Ascending aorta (tissue), 2 donors: ENCODE data around the gene CFAP43. TPM values are rescaled to one million over a fixed set of nuclear protein-coding genes. Genes with fewer than 3 reads are reported as not detected.

Experiments
- DNase-seq, 2 donors: peaks; one replicate each; pipeline ENCODE4 v3.0.0-alpha.2; 2019; ENCODE audit warnings: low spot score in 2 of 2
- H3K27ac ChIP-seq, 2 donors: fragments of 200-600 bp; sonication (generic); one replicate each; pipeline ENCODE4 v1.5.1; 2016 to 2017; ENCODE audit warnings: mild to moderate bottlenecking in 1 of 2
- H3K27me3 ChIP-seq: fragments of 200-600 bp; sonication (generic); one replicate; pipeline ENCODE4 v1.5.1; 2017
- H3K36me3 ChIP-seq, 2 donors: fragments of 200-600 bp; sonication (generic); one replicate each; pipeline ENCODE4 v1.5.1; 2016
- H3K4me1 ChIP-seq, 2 donors: fragments of 200-600 bp; sonication (generic); one replicate each; pipeline ENCODE4 v1.5.1; 2016 to 2017; ENCODE audit warnings: mild to moderate bottlenecking in 1 of 2
- H3K4me3 ChIP-seq, 2 donors: fragments of 200-600 bp; sonication (generic); one replicate each; pipeline ENCODE4 v1.5.1; 2016 to 2017; ENCODE audit warnings: mild to moderate bottlenecking in 1 of 2
- H3K9me3 ChIP-seq, 2 donors: fragments of 200-600 bp; sonication (generic); one replicate each; pipeline ENCODE4 v1.5.1; 2016
- intact Hi-C: fragments of 100-400 bp; cut with DNase I; formaldehyde crosslinking; loops from one replicate; pipeline ENCODE4 v1.15.1; 2023
- total RNA-seq: library from RNA; depleted of rRNA; stranded (reverse); fragments of >200 nt; gene quantifications from one replicate; pipeline ENCODE4 v1.1.0, GENCODE V29; 2016
- TF ChIP-seq, protein P1 (sequence below), 3 experiments: fragments of 200-600 bp in 2 of 3; fragments of 450-650 bp in 1 of 3; sonication (generic) in 2 of 3; IDR thresholded peaks; one replicate each; pipeline ENCODE4 v1.5.1; 2016 to 2019; ENCODE audit warnings: antibody characterized with exemption in 3 of 3, mild to moderate bottlenecking in 1 of 3, moderate library complexity in 1 of 3

CFAP43 gene
- total RNA-seq, 1 donor from 2014 or later: 0.96 TPM

GRCh38 chr10:104122225-104123107 lies 109.7 kb downstream of the CFAP43 start:
- TF ChIP-seq, protein P1, sequence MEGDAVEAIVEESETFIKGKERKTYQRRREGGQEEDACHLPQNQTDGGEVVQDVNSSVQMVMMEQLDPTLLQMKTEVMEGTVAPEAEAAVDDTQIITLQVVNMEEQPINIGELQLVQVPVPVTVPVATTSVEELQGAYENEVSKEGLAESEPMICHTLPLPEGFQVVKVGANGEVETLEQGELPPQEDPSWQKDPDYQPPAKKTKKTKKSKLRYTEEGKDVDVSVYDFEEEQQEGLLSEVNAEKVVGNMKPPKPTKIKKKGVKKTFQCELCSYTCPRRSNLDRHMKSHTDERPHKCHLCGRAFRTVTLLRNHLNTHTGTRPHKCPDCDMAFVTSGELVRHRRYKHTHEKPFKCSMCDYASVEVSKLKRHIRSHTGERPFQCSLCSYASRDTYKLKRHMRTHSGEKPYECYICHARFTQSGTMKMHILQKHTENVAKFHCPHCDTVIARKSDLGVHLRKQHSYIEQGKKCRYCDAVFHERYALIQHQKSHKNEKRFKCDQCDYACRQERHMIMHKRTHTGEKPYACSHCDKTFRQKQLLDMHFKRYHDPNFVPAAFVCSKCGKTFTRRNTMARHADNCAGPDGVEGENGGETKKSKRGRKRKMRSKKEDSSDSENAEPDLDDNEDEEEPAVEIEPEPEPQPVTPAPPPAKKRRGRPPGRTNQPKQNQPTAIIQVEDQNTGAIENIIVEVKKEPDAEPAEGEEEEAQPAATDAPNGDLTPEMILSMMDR (IDR thresholded peaks at IDR 0.05): no peak
- intact Hi-C loops: loop anchor here (1.0 to 10.0 kb wide), 5 partner anchors 78 to 428 kb away; partner anchors contain the start of genes CFAP58 and ITPRIP
- H3K9me3 ChIP-seq: no peaks in the 10 kb centered on the region
- H3K36me3 ChIP-seq: no peaks in the 10 kb centered on the region
- H3K27ac ChIP-seq: peak overlapping the region; percentile 97 to 98
- no peak for DNase-seq
- peaks cover 0 to 17% of the 10 kb centered on the region in 2 donors for H3K4me1 ChIP-seq
- no peaks in the 10 kb centered on the region for H3K27me3 ChIP-seq
- peak overlapping the region; percentile 58 to 70 for H3K4me3 ChIP-seq

DNA sequence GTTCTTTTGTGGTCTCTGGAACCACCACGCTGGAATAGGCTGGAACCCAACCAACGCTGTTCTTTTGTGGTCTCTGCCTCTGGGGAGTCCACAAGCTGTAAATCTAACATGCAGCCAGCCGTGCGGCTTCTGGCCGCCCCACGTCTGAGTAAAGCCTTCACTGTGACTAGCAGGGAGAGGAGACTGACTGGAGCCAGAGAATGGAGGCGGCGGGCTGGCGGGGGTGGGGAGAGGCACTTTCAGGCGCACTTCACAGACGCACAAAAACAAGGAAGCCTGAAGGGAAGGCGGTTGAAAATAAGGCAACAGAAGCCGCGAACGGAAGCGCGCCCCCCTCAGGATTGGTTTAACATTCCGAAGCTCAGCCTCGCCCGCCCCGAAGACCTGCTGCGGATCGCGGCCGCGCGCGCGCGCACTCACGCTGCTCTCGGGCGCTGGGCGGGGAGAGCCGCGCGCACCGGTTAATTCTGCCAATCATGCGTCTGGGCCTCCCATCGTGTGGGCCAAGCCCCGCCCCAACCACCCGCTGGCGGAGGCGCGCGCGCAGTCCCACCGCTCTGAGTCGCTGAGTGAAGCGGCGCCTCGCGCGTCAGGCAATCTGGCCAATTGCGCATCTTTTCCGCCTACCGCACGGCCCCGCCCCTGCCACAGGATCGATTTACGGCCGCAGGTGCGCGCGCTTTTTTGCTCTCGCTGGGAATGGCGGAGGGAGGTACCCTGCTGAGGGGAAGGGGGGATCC lies 110.5 kb downstream of the CFAP43 start, which contains the start of gene SFR1:
TSS of gene SFR1 (plus strand) at position 687 of the 740 bp plus-strand sequence. CDS start at position 700, 13 bp downstream.
- intact Hi-C loops: loop anchor here (1.0 to 10.0 kb wide), 8 partner anchors 77 to 427 kb away; partner anchors contain the start of genes CFAP43, CFAP58, ITPRIP and SLK
- DNase-seq: peak; percentile 95 to 99
- Histone ChIP-seq H3K9me3 (no peaks in the 10 kb centered on the region), H3K27ac (peak within 1 kb of the TSS; percentile 97 to 98), H3K36me3 (no peaks in the 10 kb centered on the region), H3K4me3 (peak within 1 kb of the TSS; percentile 66 to 70), H3K27me3 (no peaks in the 10 kb centered on the region), H3K4me1 (peaks cover 0 to 17% of the 10 kb centered on the region in 2 donors)
- TF ChIP-seq, protein P1 (IDR thresholded peaks at IDR 0.05): peak; percentile 53 to 62 (median 53)

DNA sequence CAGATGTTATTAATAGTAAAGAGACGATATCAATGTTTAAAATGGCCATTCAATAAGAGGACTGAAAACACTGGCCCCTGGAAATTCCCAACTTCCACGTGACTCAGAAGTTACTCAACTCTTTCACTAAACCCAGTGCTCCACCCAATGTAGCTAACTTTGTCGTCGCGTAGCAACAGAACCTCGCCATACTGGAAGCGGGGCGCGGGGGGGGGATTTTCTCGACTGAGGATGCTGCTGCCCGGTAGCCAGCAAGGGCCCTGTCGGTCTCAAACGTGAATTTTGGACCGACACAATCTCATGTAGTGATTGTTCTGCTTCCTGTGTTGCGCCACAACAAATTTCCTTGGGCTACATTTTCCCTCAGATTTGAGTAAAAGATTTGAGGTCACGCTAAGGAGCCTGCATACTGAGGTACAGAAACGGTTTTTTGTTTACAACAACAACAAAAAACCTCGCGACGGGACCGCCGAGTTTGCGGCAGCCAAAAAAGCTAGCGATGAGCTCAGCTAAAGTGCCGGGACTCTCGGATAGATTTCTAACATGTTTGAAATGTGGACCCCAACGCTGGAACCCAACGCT lies 111.2 kb downstream of the CFAP43 start:
- TF ChIP-seq, protein P1 (IDR thresholded peaks at IDR 0.05): no peak
- Histone ChIP-seq H3K36me3 (no peaks in the 10 kb centered on the region), H3K27ac (peak overlapping the region; percentile 97 to 98), H3K9me3 (no peaks in the 10 kb centered on the region), H3K27me3 (no peaks in the 10 kb centered on the region), H3K4me1 (peaks cover 0 to 17% of the 10 kb centered on the region in 2 donors), H3K4me3 (peak overlapping the region; percentile 66 to 70)
- DNase-seq: peak; percentile 73 to 98
- intact Hi-C loops: loop anchor here (1.0 to 10.0 kb wide), 6 partner anchors 111 to 426 kb away; partner anchors contain the start of genes CFAP43, CFAP58, ITPRIP and SLK

DNA sequence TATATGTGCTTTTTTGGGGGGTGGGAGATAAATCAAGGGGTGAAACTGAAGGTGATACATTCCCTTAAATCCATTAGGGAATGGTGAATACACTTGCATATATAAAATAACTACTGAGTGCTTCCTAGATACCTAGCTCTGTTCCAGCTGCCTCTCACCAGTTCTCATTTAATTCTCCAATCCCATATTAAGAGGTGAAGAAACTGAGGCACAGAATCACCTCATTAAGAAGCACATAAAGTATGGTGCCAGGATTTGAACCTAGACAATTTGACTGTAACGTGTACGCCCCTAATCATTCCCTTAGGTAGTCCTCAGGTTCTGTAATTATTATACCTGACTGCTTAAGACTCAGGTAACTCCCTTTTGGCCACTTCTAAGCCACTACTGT lies 111.7 kb downstream of the CFAP43 start:
- no peaks in the 10 kb centered on the region for H3K36me3 ChIP-seq
- no peak for DNase-seq
- no peaks in the 10 kb centered on the region for H3K9me3 ChIP-seq
- H3K4me1 ChIP-seq: peaks cover 0 to 17% of the 10 kb centered on the region in 2 donors
- intact Hi-C loops: loop anchor here (5.0 to 10.0 kb wide), 3 partner anchors 217 to 426 kb away; partner anchors contain the start of genes CFAP58 and ITPRIP
- TF ChIP-seq, protein P1 (IDR thresholded peaks at IDR 0.05): no peak
- H3K27ac ChIP-seq: peak overlapping the region; percentile 97 to 98
- H3K4me3 ChIP-seq: peak overlapping the region; percentile 66 to 70
- H3K27me3 ChIP-seq: no peaks in the 10 kb centered on the region

DNA sequence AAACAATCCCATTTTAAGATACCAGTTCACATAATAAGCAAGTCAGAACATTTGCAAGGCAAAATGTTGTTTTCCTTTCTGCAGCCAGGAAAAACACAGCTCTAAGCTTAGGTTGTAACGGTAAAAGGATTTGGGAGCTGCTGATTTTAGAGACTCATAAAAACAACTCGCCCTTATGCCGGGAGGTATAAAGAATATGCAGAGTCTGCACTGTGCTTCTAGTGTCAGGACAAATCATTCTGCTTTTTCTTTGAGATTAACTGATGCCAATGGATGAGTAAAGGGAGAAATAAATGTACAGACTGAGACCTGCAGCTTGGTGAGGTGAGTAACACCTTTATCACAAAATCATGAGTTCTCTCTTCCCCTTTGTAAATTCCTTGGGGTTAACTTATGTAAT lies 112.2 kb downstream of the CFAP43 start:
- peak overlapping the region; percentile 97 to 98 for H3K27ac ChIP-seq
- H3K27me3 ChIP-seq: no peaks in the 10 kb centered on the region
- no peaks in the 10 kb centered on the region for H3K36me3 ChIP-seq
- TF ChIP-seq, protein P1 (IDR thresholded peaks at IDR 0.05): no peak
- H3K4me1 ChIP-seq: peaks cover 0 to 17% of the 10 kb centered on the region in 2 donors
- H3K9me3 ChIP-seq: no peaks in the 10 kb centered on the region
- DNase-seq: no peak
- peak overlapping the region in 1 of 2 donors; percentile 70 for H3K4me3 ChIP-seq
- intact Hi-C loops: loop anchor here (5.0 to 10.0 kb wide), 3 partner anchors 217 to 425 kb away; partner anchors contain the start of genes CFAP58 and ITPRIP
